KMS-11 (cell line): ENCODE data around the gene TNFSF10.

Experiments
- H2AFZ ChIP-seq: fragments of 200-600 bp; sonication (generic); 2 replicates; pipeline ENCODE4 v1.6.1; 2016; ENCODE audit warnings: antibody characterized with exemption, mixed run types, low read depth
- H3K27ac ChIP-seq: fragments of 200-600 bp; sonication (generic); 2 replicates; pipeline ENCODE4 v1.6.1; 2016; ENCODE audit warnings: mild to moderate bottlenecking, mixed run types
- H3K27me3 ChIP-seq: fragments of 200-600 bp; sonication (generic); 2 replicates; pipeline ENCODE4 v1.6.1; 2017; ENCODE audit warnings: mild to moderate bottlenecking, low read depth, mixed run types, moderate library complexity; ENCODE audit not compliant: insufficient read depth
- H3K36me3 ChIP-seq: fragments of 200-600 bp; sonication (generic); 2 replicates; pipeline ENCODE4 v1.6.1; 2017; ENCODE audit warnings: mild to moderate bottlenecking, mixed run types; ENCODE audit not compliant: insufficient read depth
- H3K4me1 ChIP-seq: fragments of 200-600 bp; sonication (generic); 2 replicates; pipeline ENCODE4 v1.6.1; 2016; ENCODE audit warnings: mild to moderate bottlenecking, low read depth, mixed run types; ENCODE audit not compliant: poor library complexity, severe bottlenecking
- H3K4me2 ChIP-seq: fragments of 200-600 bp; sonication (generic); 2 replicates; pipeline ENCODE4 v1.7.0; 2016; ENCODE audit warnings: mild to moderate bottlenecking, mixed run types
- H3K4me3 ChIP-seq: fragments of 200-600 bp; sonication (generic); IDR thresholded peaks from 2 replicates; pipeline ENCODE4 v1.6.1; 2017; ENCODE audit warnings: low read depth, low read length, mixed read lengths; ENCODE audit not compliant: insufficient read depth
- H3K79me2 ChIP-seq: fragments of 200-600 bp; sonication (generic); 2 replicates; pipeline ENCODE4 v1.6.1; 2016; ENCODE audit warnings: low read depth, mixed run types; ENCODE audit not compliant: insufficient read depth
- H3K9ac ChIP-seq: fragments of 200-600 bp; sonication (generic); 2 replicates; pipeline ENCODE4 v1.6.1; 2016; ENCODE audit warnings: mild to moderate bottlenecking, mixed run types
- H4K20me1 ChIP-seq: fragments of 200-600 bp; sonication (generic); 2 replicates; pipeline ENCODE4 v1.6.1; 2016; ENCODE audit warnings: mild to moderate bottlenecking, mixed run types; ENCODE audit not compliant: insufficient read depth
- CTCF ChIP-seq: fragments of 200-600 bp; sonication (generic); conservative IDR thresholded peaks from 2 replicates; pipeline ENCODE4 v1.6.1; 2017; ENCODE audit warnings: low read depth, mild to moderate bottlenecking, antibody characterized with exemption, low read length, moderate library complexity, mixed read lengths

The TNFSF10 gene

GRCh38 chr3:172560026-172560425 is 36.8 kb upstream of the TNFSF10 start:
- Histone ChIP-seq H4K20me1 (no peaks in the 10 kb centered on the region), H3K27ac (no peak overlapping the region), H3K27me3 (no peaks in the 10 kb centered on the region), H2AFZ (no peak overlapping the region), H3K9ac (no peak overlapping the region), H3K79me2 (no peaks in the 10 kb centered on the region), H3K4me2 (no peak overlapping the region), H3K4me3 (no peak overlapping the region), H3K4me1 (no peaks in the 10 kb centered on the region), H3K36me3 (no peaks in the 10 kb centered on the region)
- no peak for TF ChIP-seq CTCF

- Histone ChIP-seq H3K27ac (no peak overlapping the region), H3K79me2 (no peaks in the 10 kb centered on the region), H3K4me1 (no peaks in the 10 kb centered on the region), H3K9ac (no peak overlapping the region), H3K4me3 (no peak overlapping the region), H2AFZ (no peak overlapping the region), H3K27me3 (no peaks in the 10 kb centered on the region), H3K4me2 (no peak overlapping the region), H3K36me3 (no peaks in the 10 kb centered on the region), H4K20me1 (no peaks in the 10 kb centered on the region)
- no peak for TF ChIP-seq CTCF
Observed at GRCh38 chr3:172559020-172559419, 35.8 kb upstream of the TNFSF10 start.

- TF ChIP-seq CTCF, result no peak
- H3K4me3 ChIP-seq, result no peak overlapping the region
- H3K79me2 ChIP-seq, result no peaks in the 10 kb centered on the region
- no peak overlapping the region for H2AFZ ChIP-seq
- H4K20me1 ChIP-seq, result no peaks in the 10 kb centered on the region
- H3K4me2 ChIP-seq, result no peak overlapping the region
- H3K9ac ChIP-seq, result no peak overlapping the region
- no peaks in the 10 kb centered on the region for H3K36me3 ChIP-seq
- H3K27ac ChIP-seq, result no peak overlapping the region
- H3K4me1 ChIP-seq, result no peaks in the 10 kb centered on the region
- no peaks in the 10 kb centered on the region for H3K27me3 ChIP-seq
Observed at GRCh38 chr3:172557515-172558220, 34.4 kb upstream of the TNFSF10 start.

- Histone ChIP-seq H3K4me3 (no peak overlapping the region), H3K27ac (no peak overlapping the region), H3K27me3 (no peaks in the 10 kb centered on the region), H3K79me2 (no peaks in the 10 kb centered on the region), H3K36me3 (no peaks in the 10 kb centered on the region), H4K20me1 (no peaks in the 10 kb centered on the region), H3K9ac (no peak overlapping the region), H3K4me1 (no peaks in the 10 kb centered on the region), H3K4me2 (no peak overlapping the region), H2AFZ (no peak overlapping the region)
- no peak for TF ChIP-seq CTCF
Observed at GRCh38 chr3:172553526-172554252, 30.5 kb upstream of the TNFSF10 start.
